ENCODE results near the gene IGFBP6. TPM values are rescaled to one million over a fixed set of nuclear protein-coding genes. Genes with fewer than 3 reads are reported as not detected.

The IGFBP6 gene
- total RNA-seq, 1 experiment from 2014 or later, result 1.9 TPM

- no peak for DNase-seq (ENCODE audit: low read depth, low spot score)
- in situ Hi-C loops (cut with HindIII; ENCODE audit: low pct_unique_long_range_greater_than_20kb, low sequenced_read_pairs), result no loop called here
These were observed 26.3 kb downstream of the IGFBP6 start for GRCh38 chr12:53123578-53124351.

GRCh38 chr12:53124352-53124723, 26.9 kb downstream of the IGFBP6 start:
- in situ Hi-C loops (cut with HindIII; ENCODE audit: low pct_unique_long_range_greater_than_20kb, low sequenced_read_pairs), result no loop called here
- DNase-seq (ENCODE audit: low read depth, low spot score), result no peak

- in situ Hi-C loops (cut with HindIII; ENCODE audit: low pct_unique_long_range_greater_than_20kb, low sequenced_read_pairs), result no loop called here
- no peak for DNase-seq (ENCODE audit: low read depth, low spot score)
These were observed 29.7 kb downstream of the IGFBP6 start for GRCh38 chr12:53127169-53127568.

GRCh38 chr12:53128780-53129569, 31.5 kb downstream of the IGFBP6 start:
- in situ Hi-C loops (cut with HindIII; ENCODE audit: low pct_unique_long_range_greater_than_20kb, low sequenced_read_pairs), result no loop called here

GRCh38 chr12:53131844-53132243, 34.4 kb downstream of the IGFBP6 start:
- in situ Hi-C loops (cut with HindIII; ENCODE audit: low pct_unique_long_range_greater_than_20kb, low sequenced_read_pairs), result no loop called here
- no peak for DNase-seq (ENCODE audit: low read depth, low spot score)

More at GRCh38 chr12:53128780-53129569, 31.5 kb downstream of the IGFBP6 start:
- DNase-seq (ENCODE audit: low read depth, low spot score), result no peak

- in situ Hi-C loops (cut with HindIII; ENCODE audit: low pct_unique_long_range_greater_than_20kb, low sequenced_read_pairs), result no loop called here
- no peak for DNase-seq (ENCODE audit: low read depth, low spot score)
These were observed 36.3 kb downstream of the IGFBP6 start for GRCh38 chr12:53133722-53134121.

- in situ Hi-C loops (cut with HindIII; ENCODE audit: low pct_unique_long_range_greater_than_20kb, low sequenced_read_pairs), result no loop called here
- no peak for DNase-seq (ENCODE audit: low read depth, low spot score)
These were observed 45.9 kb downstream of the IGFBP6 start for GRCh38 chr12:53143355-53143754.

- no peak for DNase-seq (ENCODE audit: low read depth, low spot score)
- in situ Hi-C loops (cut with HindIII; ENCODE audit: low pct_unique_long_range_greater_than_20kb, low sequenced_read_pairs), result no loop called here
These were observed 48.2 kb downstream of the IGFBP6 start for GRCh38 chr12:53145383-53146260.

- no peak for DNase-seq (ENCODE audit: low read depth, low spot score)
- in situ Hi-C loops (cut with HindIII; ENCODE audit: low pct_unique_long_range_greater_than_20kb, low sequenced_read_pairs), result no loop called here
These were observed 49.7 kb downstream of the IGFBP6 start for GRCh38 chr12:53147181-53147580.

GRCh38 chr12:53147653-53148052, 50.2 kb downstream of the IGFBP6 start:
- in situ Hi-C loops (cut with HindIII; ENCODE audit: low pct_unique_long_range_greater_than_20kb, low sequenced_read_pairs), result no loop called here
- no peak for DNase-seq (ENCODE audit: low read depth, low spot score)

- in situ Hi-C loops (cut with HindIII; ENCODE audit: low pct_unique_long_range_greater_than_20kb, low sequenced_read_pairs), result no loop called here
- DNase-seq (ENCODE audit: low read depth, low spot score), result no peak
These were observed 53.6 kb downstream of the IGFBP6 start for GRCh38 chr12:53151039-53151438.

Small RNA genes lying within 50 kb of the gene (small RNA-seq; reads per million reads assigned to genes)
- 0 to 0.10 reads per million in 2 experiments for gene HIGD1AP1
- 0 reads per million in 2 experiments for gene MIR6757
- gene RNU6-333P, result 0 reads per million in 2 experiments

Other genes starting within 250 kb of the IGFBP6 start
- gene KRT78, start 248.7 kb upstream of the IGFBP6 start, total RNA-seq (2014; rRNA removed; shearing (Covaris generic)), result 0.34 TPM in 1 of 2 replicates, not detected in the other
- gene KRT8, start 192.6 kb upstream of the IGFBP6 start, total RNA-seq (2014; rRNA removed; shearing (Covaris generic)), result 0.96 TPM in 1 of 2 replicates, not detected in the other
- gene KRT18, start 148.5 kb upstream of the IGFBP6 start, total RNA-seq (2014; rRNA removed; shearing (Covaris generic)), result 1.0 and 1.6 TPM in 2 replicates
- gene EIF4B, start 91.2 kb upstream of the IGFBP6 start, total RNA-seq (2014; rRNA removed; shearing (Covaris generic)), result 995 and 1,087 TPM in 2 replicates
- gene TNS2, start 47.6 kb upstream of the IGFBP6 start, total RNA-seq (2014; rRNA removed; shearing (Covaris generic)), result 13.9 and 15.9 TPM in 2 replicates
- 31.8 and 32.4 TPM in 2 replicates for gene SPRYD3, start 18.3 kb upstream of the IGFBP6 start, total RNA-seq (2014; rRNA removed; shearing (Covaris generic))
- not detected in 2 replicates for gene SOAT2, start 5.8 kb downstream of the IGFBP6 start, total RNA-seq (2014; rRNA removed; shearing (Covaris generic))
- 11.7 and 16.6 TPM in 2 replicates for gene ZNF740, start 83.1 kb downstream of the IGFBP6 start, total RNA-seq (2014; rRNA removed; shearing (Covaris generic))
- gene CSAD, start 83.3 kb downstream of the IGFBP6 start, total RNA-seq (2014; rRNA removed; shearing (Covaris generic)), result 1.7 and 6.1 TPM in 2 replicates
- gene ITGB7, start 109.6 kb downstream of the IGFBP6 start, total RNA-seq (2014; rRNA removed; shearing (Covaris generic)), result 18.8 and 29.2 TPM in 2 replicates
- gene RARG, start 134.5 kb downstream of the IGFBP6 start, total RNA-seq (2014; rRNA removed; shearing (Covaris generic)), result 5.6 and 7.0 TPM in 2 replicates
- 8.3 and 9.2 TPM in 2 replicates for gene ESPL1, start 170.6 kb downstream of the IGFBP6 start, total RNA-seq (2014; rRNA removed; shearing (Covaris generic))
- gene PFDN5, start 197.9 kb downstream of the IGFBP6 start, total RNA-seq (2014; rRNA removed; shearing (Covaris generic)), result 531 and 559 TPM in 2 replicates
- gene MYG1, start 202.0 kb downstream of the IGFBP6 start, total RNA-seq (2014; rRNA removed; shearing (Covaris generic)), result 59.4 and 61.3 TPM in 2 replicates
- 72.2 and 73.3 TPM in 2 replicates for gene AAAS, start 223.9 kb downstream of the IGFBP6 start, total RNA-seq (2014; rRNA removed; shearing (Covaris generic))
- gene SP7, start 238.7 kb downstream of the IGFBP6 start, total RNA-seq (2014; rRNA removed; shearing (Covaris generic)), result not detected in 2 replicates

Data from SK-MEL-5 (cell line).